Measurements from ENCODE around the gene DYNLL1.
A peak's percentile ranks its signal among the peaks of the same experiment; 100 is the strongest.
"Not testable (repeated sequence)": the region's sequence is repeated elsewhere in the genome, so short reads cannot be mapped to it uniquely, and the experiment has no call there.

Gene DYNLL1

DNA sequence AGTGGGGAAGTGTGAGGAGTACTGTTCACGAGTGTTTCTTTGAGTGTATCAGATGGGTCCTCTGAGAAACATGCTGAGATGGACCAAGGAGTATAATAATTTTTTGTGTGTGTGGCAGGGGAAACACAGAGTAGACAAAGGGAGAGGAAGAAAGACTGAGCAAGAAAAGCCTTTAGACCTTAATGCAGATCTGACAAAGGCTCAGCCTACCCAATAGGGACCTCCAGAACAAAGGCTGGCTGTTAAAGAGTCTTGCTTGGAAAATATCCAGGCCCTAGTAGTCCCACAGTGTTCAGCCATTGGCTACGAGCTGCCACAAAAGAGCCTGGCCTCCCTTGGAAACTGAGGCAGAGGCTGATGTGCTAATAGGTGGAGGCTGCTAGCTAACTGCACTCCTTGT is 19.6 kb downstream of the DYNLL1 start:
- H3K14ac ChIP-seq (ENCODE audit: low read length) = no peak overlapping the region
- H2BK12ac ChIP-seq (ENCODE audit: low read length) = no peak overlapping the region
- no peak overlapping the region for H2AFZ ChIP-seq (ENCODE audit: insufficient read depth, low read length, poor library complexity)
- no peak overlapping the region for H3K18ac ChIP-seq (ENCODE audit: low read length)
- no peak for DNase-seq
- no peaks in the 10 kb centered on the region for H3K9me3 ChIP-seq (ENCODE audit: insufficient read depth, low read depth, low read length)
- peaks cover 3 to 23% of the 10 kb centered on the region in 2 experiments for H3K36me3 ChIP-seq (ENCODE audit: control insufficient read depth in 1 of 2, insufficient read depth in 2 of 2, low read length in 2 of 2)
- no peak overlapping the region for H3K9ac ChIP-seq (ENCODE audit: low read length)
- H4K12ac ChIP-seq (ENCODE audit: low read depth, low read length) = no peak overlapping the region
- no peak overlapping the region for H4K8ac ChIP-seq (ENCODE audit: low read depth, low read length)
- H3K4me3 ChIP-seq (ENCODE audit: low read depth, low read length) = no peak overlapping the region
- H3K79me2 ChIP-seq (ENCODE audit: control insufficient read depth, insufficient read depth, low read length, poor library complexity) = no peaks in the 10 kb centered on the region
- no peak overlapping the region for H3K4me2 ChIP-seq (ENCODE audit: low read length)
- H4K91ac ChIP-seq (ENCODE audit: low read depth, low read length) = no peak overlapping the region
- H3K23ac ChIP-seq (ENCODE audit: low read length) = no peak overlapping the region
- H3K27me3 ChIP-seq (ENCODE audit: insufficient read depth, low read length) = no peaks in the 10 kb centered on the region
- H2BK120ac ChIP-seq (ENCODE audit: insufficient read depth, low read length, poor library complexity) = no peak overlapping the region
- WGBS (ENCODE audit: extremely low coverage, insufficient coverage, insufficient read length) = no CpG with 5 or more reads among the region's 2 CpGs
- H3K79me1 ChIP-seq (ENCODE audit: low read length) = no peaks in the 10 kb centered on the region
- H3K4me1 ChIP-seq (ENCODE audit: control insufficient read depth in 1 of 2, insufficient read depth in 2 of 2, low read length in 2 of 2) = no peaks in the 10 kb centered on the region
- H3K27ac ChIP-seq (ENCODE audit: low read depth, low read length) = no peak overlapping the region
- H3K4ac ChIP-seq (ENCODE audit: low read depth, low read length) = no peak overlapping the region
- no peak overlapping the region for H2AK5ac ChIP-seq (ENCODE audit: low read length)
- H2BK5ac ChIP-seq (ENCODE audit: low read depth, low read length, poor library complexity) = no peak overlapping the region

GRCh38 chr12:120519324-120519723 is 23.4 kb downstream of the DYNLL1 start:
- H3K18ac ChIP-seq (ENCODE audit: low read length); H2BK5ac ChIP-seq (ENCODE audit: low read depth, low read length, poor library complexity); H3K4me3 ChIP-seq (ENCODE audit: low read depth, low read length); H3K23ac ChIP-seq (ENCODE audit: low read length); H4K8ac ChIP-seq (ENCODE audit: low read depth, low read length); H4K12ac ChIP-seq (ENCODE audit: low read depth, low read length); H3K14ac ChIP-seq (ENCODE audit: low read length); H3K9ac ChIP-seq (ENCODE audit: low read length); DNase-seq; H3K9me3 ChIP-seq (ENCODE audit: insufficient read depth, low read depth, low read length); H3K27ac ChIP-seq (ENCODE audit: low read depth, low read length); H3K4me2 ChIP-seq (ENCODE audit: low read length); H2AK5ac ChIP-seq (ENCODE audit: low read length); H3K79me1 ChIP-seq (ENCODE audit: low read length); H3K4ac ChIP-seq (ENCODE audit: low read depth, low read length); H2BK12ac ChIP-seq (ENCODE audit: low read length); H2AFZ ChIP-seq (ENCODE audit: insufficient read depth, low read length, poor library complexity); H3K27me3 ChIP-seq (ENCODE audit: insufficient read depth, low read length); H2BK120ac ChIP-seq (ENCODE audit: insufficient read depth, low read length, poor library complexity); H3K4me1 ChIP-seq (ENCODE audit: control insufficient read depth in 1 of 2, insufficient read depth in 2 of 2, low read length in 2 of 2); H4K91ac ChIP-seq (ENCODE audit: low read depth, low read length); H3K79me2 ChIP-seq (ENCODE audit: control insufficient read depth, insufficient read depth, low read length, poor library complexity): not testable (repeated sequence)
- H3K36me3 ChIP-seq (ENCODE audit: control insufficient read depth in 1 of 2, insufficient read depth in 2 of 2, low read length in 2 of 2) = peaks cover 6 to 16% of the 10 kb centered on the region in 2 experiments
- WGBS (ENCODE audit: extremely low coverage, insufficient coverage, insufficient read length) = no CpG with 5 or more reads among the region's 8 CpGs

- Histone ChIP-seq H3K18ac (ENCODE audit: low read length) (no peak overlapping the region), H3K79me2 (ENCODE audit: control insufficient read depth, insufficient read depth, low read length, poor library complexity) (no peaks in the 10 kb centered on the region), H3K27ac (ENCODE audit: low read depth, low read length) (no peak overlapping the region), H4K91ac (ENCODE audit: low read depth, low read length) (no peak overlapping the region), H3K27me3 (ENCODE audit: insufficient read depth, low read length) (no peaks in the 10 kb centered on the region), H3K4me1 (ENCODE audit: control insufficient read depth in 1 of 2, insufficient read depth in 2 of 2, low read length in 2 of 2) (no peaks in the 10 kb centered on the region), H3K9me3 (ENCODE audit: insufficient read depth, low read depth, low read length) (no peaks in the 10 kb centered on the region), H2AFZ (ENCODE audit: insufficient read depth, low read length, poor library complexity) (no peak overlapping the region), H4K12ac (ENCODE audit: low read depth, low read length) (no peak overlapping the region), H2AK5ac (ENCODE audit: low read length) (no peak overlapping the region), H3K36me3 (ENCODE audit: control insufficient read depth in 1 of 2, insufficient read depth in 2 of 2, low read length in 2 of 2) (peaks cover 0 to 6% of the 10 kb centered on the region in 2 experiments), H2BK120ac (ENCODE audit: insufficient read depth, low read length, poor library complexity) (no peak overlapping the region), H3K4me3 (ENCODE audit: low read depth, low read length) (no peak overlapping the region), H3K79me1 (ENCODE audit: low read length) (no peaks in the 10 kb centered on the region), H4K8ac (ENCODE audit: low read depth, low read length) (no peak overlapping the region), H3K14ac (ENCODE audit: low read length) (no peak overlapping the region), H2BK12ac (ENCODE audit: low read length) (no peak overlapping the region), H3K23ac (ENCODE audit: low read length) (no peak overlapping the region), H3K4ac (ENCODE audit: low read depth, low read length) (no peak overlapping the region), H3K4me2 (ENCODE audit: low read length) (no peak overlapping the region), H2BK5ac (ENCODE audit: low read depth, low read length, poor library complexity) (no peak overlapping the region), H3K9ac (ENCODE audit: low read length) (no peak overlapping the region)
- no peak for DNase-seq
- WGBS (ENCODE audit: extremely low coverage, insufficient coverage, insufficient read length) = no CpG with 5 or more reads among the region's 9 CpGs
Measured at GRCh38 chr12:120522568-120522967, 26.7 kb downstream of the DYNLL1 start.

DNA sequence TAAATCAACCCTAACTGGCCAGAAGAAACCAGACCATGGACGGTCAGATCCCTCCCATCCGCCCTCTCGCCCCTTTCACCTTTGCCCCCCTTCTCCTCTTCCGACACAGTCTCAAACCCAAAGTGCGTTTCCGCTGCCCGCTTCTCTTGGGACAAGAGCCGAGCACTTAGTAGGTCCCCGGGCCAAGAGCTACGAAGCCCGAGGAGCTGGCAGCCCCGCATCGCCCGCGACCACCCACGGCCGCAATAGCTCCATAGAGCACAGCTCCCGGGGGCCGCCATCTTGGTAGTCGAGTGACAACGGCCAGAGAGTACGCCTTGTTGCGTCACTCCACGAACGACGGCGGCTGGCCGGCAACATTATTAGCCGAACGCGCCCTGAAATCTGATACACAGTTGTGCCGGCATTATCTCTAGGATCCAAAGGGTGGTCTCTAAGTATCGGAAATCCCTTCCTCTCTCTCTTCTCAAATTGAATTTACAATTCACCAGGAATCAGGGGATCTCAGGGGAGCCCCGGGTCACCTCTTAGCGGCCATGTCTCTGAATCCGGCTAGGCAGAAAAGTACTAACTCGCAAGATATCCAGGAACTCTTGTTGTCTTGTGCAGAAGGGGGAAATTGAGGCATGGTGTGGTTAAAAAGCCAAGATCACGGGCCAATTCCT is 33.1 kb downstream of the DYNLL1 start, which contains the start of gene COQ5:
COQ5 (minus strand) TSS at position 298 of the 665 bp plus-strand sequence; CDS start at position 281, 17 bp downstream.
- peak within 1 kb of the TSS; percentile 84 for H2BK5ac ChIP-seq (ENCODE audit: low read depth, low read length, poor library complexity)
- H4K91ac ChIP-seq (ENCODE audit: low read depth, low read length) = peak within 1 kb of the TSS; percentile 71
- H3K18ac ChIP-seq (ENCODE audit: low read length) = peak within 1 kb of the TSS; percentile 56
- H3K4ac ChIP-seq (ENCODE audit: low read depth, low read length) = peak within 1 kb of the TSS; percentile 41
- peak within 1 kb of the TSS; percentile 72 for H3K27ac ChIP-seq (ENCODE audit: low read depth, low read length)
- peak; percentile 77 to 89 for DNase-seq
- no peak within 1 kb of the TSS for H3K23ac ChIP-seq (ENCODE audit: low read length)
- peak within 1 kb of the TSS; percentile 92 for H3K14ac ChIP-seq (ENCODE audit: low read length)
- peak within 1 kb of the TSS; percentile 95 for H4K8ac ChIP-seq (ENCODE audit: low read depth, low read length)
- H3K36me3 ChIP-seq (ENCODE audit: control insufficient read depth in 1 of 2, insufficient read depth in 2 of 2, low read length in 2 of 2) = no peaks in the 10 kb centered on the region
- H2AK5ac ChIP-seq (ENCODE audit: low read length) = no peak within 1 kb of the TSS
- H2BK12ac ChIP-seq (ENCODE audit: low read length) = no peak within 1 kb of the TSS
- no peaks in the 10 kb centered on the region for H3K9me3 ChIP-seq (ENCODE audit: insufficient read depth, low read depth, low read length)
- H3K27me3 ChIP-seq (ENCODE audit: insufficient read depth, low read length) = no peaks in the 10 kb centered on the region
- peaks cover 8% of the 10 kb centered on the region for H3K79me1 ChIP-seq (ENCODE audit: low read length)
- H3K4me1 ChIP-seq (ENCODE audit: control insufficient read depth in 1 of 2, insufficient read depth in 2 of 2, low read length in 2 of 2) = no peaks in the 10 kb centered on the region
- H3K79me2 ChIP-seq (ENCODE audit: control insufficient read depth, insufficient read depth, low read length, poor library complexity) = peaks cover 2% of the 10 kb centered on the region
- peak within 1 kb of the TSS; percentile 75 for H3K9ac ChIP-seq (ENCODE audit: low read length)
- no CpG with 5 or more reads among the region's 38 CpGs for WGBS (ENCODE audit: extremely low coverage, insufficient coverage, insufficient read length)
- peak within 1 kb of the TSS; percentile 87 for H3K4me2 ChIP-seq (ENCODE audit: low read length)
- H2AFZ ChIP-seq (ENCODE audit: insufficient read depth, low read length, poor library complexity) = peak within 1 kb of the TSS; percentile 67
- H2BK120ac ChIP-seq (ENCODE audit: insufficient read depth, low read length, poor library complexity) = peak within 1 kb of the TSS; percentile 75
- H4K12ac ChIP-seq (ENCODE audit: low read depth, low read length) = peak within 1 kb of the TSS; percentile 89
- H3K4me3 ChIP-seq (ENCODE audit: low read depth, low read length) = peak within 1 kb of the TSS; percentile 81
